Kidney epithelial cell (primary cell): ENCODE data around the gene RABL6. TPM values are rescaled to one million over a fixed set of nuclear protein-coding genes. Genes with fewer than 3 reads are reported as not detected.
"Not testable (repeated sequence)": the region's sequence is repeated elsewhere in the genome, so short reads cannot be mapped to it uniquely, and the experiment has no call there.

Experiments used
- DNase-seq: peaks from one replicate; pipeline ENCODE4 v3.0.0-alpha.2; 2010; ENCODE audit warnings: low read depth
- H3K27me3 ChIP-seq: 2 replicates; pipeline ENCODE4 v1.6.0; 2011; ENCODE audit warnings: low read length; ENCODE audit not compliant: control insufficient read depth, insufficient read depth
- H3K36me3 ChIP-seq: 2 replicates; pipeline ENCODE4 v1.5.1; 2011; ENCODE audit warnings: low read length; ENCODE audit not compliant: control insufficient read depth, insufficient read depth
- H3K4me3 ChIP-seq: 2 replicates; pipeline ENCODE4 v1.5.1; 2011; ENCODE audit warnings: low read depth, mild to moderate bottlenecking, control low read depth, low read length
- total RNA-seq: library from RNA; depleted of rRNA; stranded (reverse); fragments of >200 nt; gene quantifications from 2 replicates; pipeline ENCODE4 v1.2.3, GENCODE V29; 2015
- TF ChIP-seq, protein P1 (sequence below): IDR thresholded peaks from 2 replicates; pipeline ENCODE4 v1.5.1; 2011; ENCODE audit warnings: mild to moderate bottlenecking, moderate library complexity, low read length, control low read depth, inconsistent platforms; ENCODE audit not compliant: insufficient read depth, poor library complexity, severe bottlenecking

The RABL6 gene
- total RNA-seq, 1 donor from 2014 or later = 99.3 TPM

- Histone ChIP-seq H3K36me3 (no peaks in the 10 kb centered on the region), H3K27me3 (no peaks in the 10 kb centered on the region), H3K4me3 (no peak overlapping the region)
- no peak for DNase-seq
- TF ChIP-seq, protein P1, sequence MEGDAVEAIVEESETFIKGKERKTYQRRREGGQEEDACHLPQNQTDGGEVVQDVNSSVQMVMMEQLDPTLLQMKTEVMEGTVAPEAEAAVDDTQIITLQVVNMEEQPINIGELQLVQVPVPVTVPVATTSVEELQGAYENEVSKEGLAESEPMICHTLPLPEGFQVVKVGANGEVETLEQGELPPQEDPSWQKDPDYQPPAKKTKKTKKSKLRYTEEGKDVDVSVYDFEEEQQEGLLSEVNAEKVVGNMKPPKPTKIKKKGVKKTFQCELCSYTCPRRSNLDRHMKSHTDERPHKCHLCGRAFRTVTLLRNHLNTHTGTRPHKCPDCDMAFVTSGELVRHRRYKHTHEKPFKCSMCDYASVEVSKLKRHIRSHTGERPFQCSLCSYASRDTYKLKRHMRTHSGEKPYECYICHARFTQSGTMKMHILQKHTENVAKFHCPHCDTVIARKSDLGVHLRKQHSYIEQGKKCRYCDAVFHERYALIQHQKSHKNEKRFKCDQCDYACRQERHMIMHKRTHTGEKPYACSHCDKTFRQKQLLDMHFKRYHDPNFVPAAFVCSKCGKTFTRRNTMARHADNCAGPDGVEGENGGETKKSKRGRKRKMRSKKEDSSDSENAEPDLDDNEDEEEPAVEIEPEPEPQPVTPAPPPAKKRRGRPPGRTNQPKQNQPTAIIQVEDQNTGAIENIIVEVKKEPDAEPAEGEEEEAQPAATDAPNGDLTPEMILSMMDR = no peak
These were observed 59.7 kb downstream of the RABL6 start for GRCh38 chr9:136867480-136867879.

DNA sequence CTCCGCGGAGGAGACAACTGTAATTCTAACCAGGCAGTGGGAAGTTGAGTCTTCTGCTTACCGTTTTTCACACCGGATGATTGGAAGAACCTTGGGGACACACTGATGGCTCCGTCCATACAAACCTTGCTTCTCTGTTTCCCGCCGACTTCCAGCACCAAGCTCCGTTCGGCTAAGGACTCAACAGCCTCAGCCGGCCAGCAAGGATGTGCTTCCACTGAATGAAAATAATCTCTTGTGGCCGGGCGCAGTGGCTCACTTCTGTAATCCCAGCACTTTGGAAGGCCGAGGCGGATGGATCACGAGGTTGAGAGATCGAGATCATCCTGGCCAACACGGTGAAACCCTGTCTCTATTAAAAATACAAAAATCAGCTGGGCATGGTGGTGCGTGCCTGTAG, 60.2 kb downstream of the RABL6 start:
- Histone ChIP-seq H3K27me3 (no peaks in the 10 kb centered on the region), H3K4me3 (no peak overlapping the region), H3K36me3 (no peaks in the 10 kb centered on the region)
- DNase-seq = no peak
- TF ChIP-seq, protein P1 = no peak

- no peaks in the 10 kb centered on the region for H3K27me3 ChIP-seq
- TF ChIP-seq, protein P1 = no peak
- no peaks in the 10 kb centered on the region for H3K36me3 ChIP-seq
- no peak for DNase-seq
- no peak overlapping the region for H3K4me3 ChIP-seq
These were observed 60.9 kb downstream of the RABL6 start for GRCh38 chr9:136868644-136869043.

- DNase-seq, H3K36me3 ChIP-seq, H3K4me3 ChIP-seq, H3K27me3 ChIP-seq: not testable (repeated sequence)
These were observed 61.9 kb downstream of the RABL6 start for GRCh38 chr9:136869611-136870010.

DNA sequence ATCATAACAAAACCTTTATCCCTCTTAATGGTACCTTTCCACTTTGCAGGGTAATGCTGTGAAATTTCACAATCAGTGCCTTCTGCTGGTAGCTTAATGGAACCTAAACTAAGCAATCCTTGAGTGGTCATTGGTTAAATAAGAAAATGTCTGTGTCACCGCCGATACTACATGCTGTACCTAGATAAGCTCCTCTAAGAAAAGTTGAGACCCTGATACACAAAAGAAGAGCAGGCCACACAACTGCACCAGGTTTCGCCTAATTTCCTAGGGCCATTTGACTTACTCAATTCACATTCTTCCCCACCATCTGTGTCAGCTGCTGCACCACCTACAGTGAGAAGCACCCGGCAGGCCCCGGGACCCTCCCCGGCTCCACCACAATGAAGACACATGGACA, 67.4 kb downstream of the RABL6 start:
- Histone ChIP-seq H3K36me3 (no peaks in the 10 kb centered on the region), H3K27me3 (peaks cover 2% of the 10 kb centered on the region), H3K4me3 (no peak overlapping the region)
- TF ChIP-seq, protein P1 = no peak
- DNase-seq = no peak

GRCh38 chr9:136876476-136876875, 68.7 kb downstream of the RABL6 start:
- no peak for DNase-seq
- TF ChIP-seq, protein P1 = no peak
- Histone ChIP-seq H3K4me3 (no peak overlapping the region), H3K27me3 (peaks cover 2% of the 10 kb centered on the region), H3K36me3 (no peaks in the 10 kb centered on the region)
